Uterus (tissue), 2 donors: Measurements from ENCODE around the gene NRXN3.

Experiments used
- POLR2A ChIP-seq, 2 donors: fragments of 450-650 bp; IDR thresholded peaks; one replicate each; pipeline ENCODE4 v1.6.1; 2016; ENCODE audit warnings: antibody characterized with exemption in 2 of 2, mild to moderate bottlenecking in 1 of 2, moderate library complexity in 1 of 2
- TF ChIP-seq, protein P1 (sequence below), 4 experiments: fragments of 200-600 bp in 2 of 4; fragments of 450-650 bp in 2 of 4; sonication (generic) in 2 of 4; IDR thresholded peaks; one replicate each; pipeline ENCODE4 v1.5.1; 2016 to 2019; ENCODE audit warnings: antibody characterized with exemption in 4 of 4, mild to moderate bottlenecking in 2 of 4, moderate library complexity in 1 of 4

DNA sequence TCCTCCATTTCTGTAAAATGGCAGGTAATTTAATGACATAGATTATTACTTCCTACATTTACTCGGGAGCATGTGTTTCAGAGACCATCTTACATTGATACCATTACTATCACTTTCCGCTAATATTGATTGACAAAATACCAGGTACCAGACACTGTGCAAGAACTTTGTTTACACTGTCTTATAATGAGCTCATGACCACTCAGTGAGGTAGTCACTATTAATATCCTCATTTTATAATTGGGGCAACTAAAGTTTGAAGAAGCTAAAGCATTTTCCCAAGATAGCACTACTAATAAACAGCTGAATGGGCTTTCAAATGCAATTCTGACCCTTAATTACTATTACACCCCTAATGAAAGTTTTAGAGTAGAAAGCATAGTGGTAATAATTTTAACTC lies 1306.4 kb downstream of the NRXN3 start:
- TF ChIP-seq, protein P1, sequence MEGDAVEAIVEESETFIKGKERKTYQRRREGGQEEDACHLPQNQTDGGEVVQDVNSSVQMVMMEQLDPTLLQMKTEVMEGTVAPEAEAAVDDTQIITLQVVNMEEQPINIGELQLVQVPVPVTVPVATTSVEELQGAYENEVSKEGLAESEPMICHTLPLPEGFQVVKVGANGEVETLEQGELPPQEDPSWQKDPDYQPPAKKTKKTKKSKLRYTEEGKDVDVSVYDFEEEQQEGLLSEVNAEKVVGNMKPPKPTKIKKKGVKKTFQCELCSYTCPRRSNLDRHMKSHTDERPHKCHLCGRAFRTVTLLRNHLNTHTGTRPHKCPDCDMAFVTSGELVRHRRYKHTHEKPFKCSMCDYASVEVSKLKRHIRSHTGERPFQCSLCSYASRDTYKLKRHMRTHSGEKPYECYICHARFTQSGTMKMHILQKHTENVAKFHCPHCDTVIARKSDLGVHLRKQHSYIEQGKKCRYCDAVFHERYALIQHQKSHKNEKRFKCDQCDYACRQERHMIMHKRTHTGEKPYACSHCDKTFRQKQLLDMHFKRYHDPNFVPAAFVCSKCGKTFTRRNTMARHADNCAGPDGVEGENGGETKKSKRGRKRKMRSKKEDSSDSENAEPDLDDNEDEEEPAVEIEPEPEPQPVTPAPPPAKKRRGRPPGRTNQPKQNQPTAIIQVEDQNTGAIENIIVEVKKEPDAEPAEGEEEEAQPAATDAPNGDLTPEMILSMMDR (IDR thresholded peaks at IDR 0.05) = no peak
- TF ChIP-seq POLR2A (IDR thresholded peaks at IDR 0.05) = no peak
